ENCODE data around the gene TMEM26. TPM values are rescaled to one million over a fixed set of nuclear protein-coding genes. Genes with fewer than 3 reads are reported as not detected.

TMEM26 gene
- total RNA-seq, 4 donors from 2014 or later = 0.13 to 0.29 (median 0.17) TPM; not detected in 1

DNA sequence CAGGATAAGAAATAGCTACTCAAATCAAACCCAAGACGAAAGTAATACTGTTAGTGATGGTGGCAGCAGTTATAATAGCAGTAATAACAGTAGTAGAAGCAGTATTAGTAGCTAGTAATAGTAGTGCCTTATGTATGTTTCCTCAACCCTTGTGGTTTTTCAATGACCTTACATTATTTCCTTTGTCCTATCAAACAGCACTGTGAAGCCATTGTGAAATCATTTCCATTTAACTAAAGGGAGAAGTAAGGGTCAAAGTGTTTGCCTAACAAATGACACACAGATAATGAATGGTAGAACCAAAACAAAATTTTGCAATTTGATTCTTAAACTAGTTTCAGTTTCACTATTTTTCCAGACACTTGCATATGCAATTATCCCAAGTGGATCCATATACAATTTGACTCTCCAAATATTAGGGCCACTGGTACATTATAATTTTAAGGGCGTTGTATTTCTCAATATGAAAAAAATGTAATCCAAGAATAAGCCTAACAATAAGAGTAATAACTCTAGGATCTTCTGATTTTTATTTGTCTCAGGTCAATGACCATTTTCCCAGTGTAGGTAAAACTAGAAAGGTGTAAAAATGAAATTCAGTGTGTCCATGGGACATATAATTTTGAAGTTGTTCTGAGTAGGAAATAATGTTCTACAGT is 33.7 kb upstream of the TMEM26 start:
- Histone ChIP-seq H3K9me3 (no peaks in the 10 kb centered on the region), H3K4me3 (no peak overlapping the region), H3K4me1 (no peaks in the 10 kb centered on the region), H3K27me3 (no peaks in the 10 kb centered on the region), H3K27ac (replicated peaks in 1 of 4) (no peak overlapping the region), H3K36me3 (no peaks in the 10 kb centered on the region)
- TF ChIP-seq EP300 (IDR thresholded peaks at IDR 0.05) (no peak), CTCF (IDR thresholded peaks at IDR 0.05) (no peak), POLR2AphosphoS5 (IDR thresholded peaks at IDR 0.05) (no peak), POLR2A (IDR thresholded peaks at IDR 0.05; ENCODE audit: low read depth) (no peak)
- 93% methylated on average over 2 of the region's 2 CpGs for WGBS
- intact Hi-C loops (cut with DNase I) = no loop called here
- DNase-seq (ENCODE audit: extremely low spot score) = no peak

DNA sequence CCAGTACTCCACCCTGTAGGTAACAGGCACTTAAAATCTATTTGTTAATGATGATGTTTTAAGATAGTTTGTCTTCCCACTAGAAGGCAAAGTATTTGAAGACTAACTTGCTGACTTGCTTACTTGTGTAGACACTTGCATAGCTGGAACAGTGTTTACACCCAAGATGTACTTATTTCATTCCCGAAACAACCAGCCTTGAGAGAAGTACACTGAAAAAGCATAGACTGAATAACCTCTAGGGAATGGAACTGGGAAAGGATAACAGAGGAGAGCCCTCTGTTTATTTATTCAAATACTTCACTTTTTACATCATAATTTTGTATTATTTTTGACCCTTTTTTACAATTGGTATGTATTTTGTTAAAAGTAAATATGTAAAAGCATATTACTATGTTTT is 33.1 kb upstream of the TMEM26 start:
- no peak for DNase-seq (ENCODE audit: extremely low spot score)
- Histone ChIP-seq H3K4me1 (no peaks in the 10 kb centered on the region), H3K9me3 (no peaks in the 10 kb centered on the region), H3K36me3 (no peaks in the 10 kb centered on the region), H3K27me3 (no peaks in the 10 kb centered on the region), H3K27ac (replicated peaks in 1 of 4) (no peak overlapping the region), H3K4me3 (no peak overlapping the region)
- WGBS = 81% methylated on average over 1 of the region's 1 CpG
- TF ChIP-seq POLR2AphosphoS5 (IDR thresholded peaks at IDR 0.05) (no peak), POLR2A (IDR thresholded peaks at IDR 0.05; ENCODE audit: low read depth) (no peak), CTCF (IDR thresholded peaks at IDR 0.05) (no peak)
- intact Hi-C loops (cut with DNase I) = no loop called here

DNA sequence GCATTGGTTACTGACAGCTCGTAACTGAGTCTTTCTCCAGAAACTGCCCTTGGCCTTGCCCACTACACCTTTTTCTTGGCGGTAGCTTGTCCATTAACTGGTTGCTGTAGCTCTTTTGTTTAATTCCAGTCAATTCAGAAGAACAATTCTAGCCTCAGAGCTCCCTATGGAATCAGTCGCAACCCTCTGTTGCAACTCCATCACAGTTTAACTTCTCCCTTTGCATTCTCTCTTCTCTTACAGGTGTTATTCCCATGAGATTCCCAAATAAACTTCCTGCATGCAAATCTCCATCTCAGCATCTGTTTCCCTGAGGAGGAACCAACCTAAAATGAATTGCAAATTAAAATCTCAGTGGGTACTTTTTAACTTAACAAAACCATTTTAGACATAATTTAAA is 28.4 kb upstream of the TMEM26 start:
- intact Hi-C loops (cut with DNase I) = no loop called here
- WGBS = 77% methylated on average over 3 of the region's 3 CpGs
- no peaks in the 10 kb centered on the region for H3K9me3 ChIP-seq
- no peaks in the 10 kb centered on the region for H3K36me3 ChIP-seq
- no peak overlapping the region for H3K4me3 ChIP-seq
- no peaks in the 10 kb centered on the region for H3K4me1 ChIP-seq
- H3K27me3 ChIP-seq = no peaks in the 10 kb centered on the region
- no peak for DNase-seq (ENCODE audit: extremely low spot score)
- no peak for TF ChIP-seq POLR2AphosphoS5 (IDR thresholded peaks at IDR 0.05)
- TF ChIP-seq POLR2A (IDR thresholded peaks at IDR 0.05; ENCODE audit: low read depth) = no peak
- no peak overlapping the region for H3K27ac ChIP-seq (replicated peaks in 1 of 4)

GRCh38 chr10:61480208-61480607 is 27.0 kb upstream of the TMEM26 start:
- Histone ChIP-seq H3K36me3 (no peaks in the 10 kb centered on the region), H3K27ac (replicated peaks in 1 of 4) (no peak overlapping the region), H3K4me3 (no peak overlapping the region), H3K9me3 (no peaks in the 10 kb centered on the region), H3K4me1 (no peaks in the 10 kb centered on the region), H3K27me3 (no peaks in the 10 kb centered on the region)
- TF ChIP-seq POLR2AphosphoS5 (IDR thresholded peaks at IDR 0.05) (no peak), EP300 (IDR thresholded peaks at IDR 0.05) (no peak)
- no peak for DNase-seq (ENCODE audit: extremely low spot score)
- 89% methylated on average over 2 of the region's 2 CpGs for WGBS
- intact Hi-C loops (cut with DNase I) = no loop called here

DNA sequence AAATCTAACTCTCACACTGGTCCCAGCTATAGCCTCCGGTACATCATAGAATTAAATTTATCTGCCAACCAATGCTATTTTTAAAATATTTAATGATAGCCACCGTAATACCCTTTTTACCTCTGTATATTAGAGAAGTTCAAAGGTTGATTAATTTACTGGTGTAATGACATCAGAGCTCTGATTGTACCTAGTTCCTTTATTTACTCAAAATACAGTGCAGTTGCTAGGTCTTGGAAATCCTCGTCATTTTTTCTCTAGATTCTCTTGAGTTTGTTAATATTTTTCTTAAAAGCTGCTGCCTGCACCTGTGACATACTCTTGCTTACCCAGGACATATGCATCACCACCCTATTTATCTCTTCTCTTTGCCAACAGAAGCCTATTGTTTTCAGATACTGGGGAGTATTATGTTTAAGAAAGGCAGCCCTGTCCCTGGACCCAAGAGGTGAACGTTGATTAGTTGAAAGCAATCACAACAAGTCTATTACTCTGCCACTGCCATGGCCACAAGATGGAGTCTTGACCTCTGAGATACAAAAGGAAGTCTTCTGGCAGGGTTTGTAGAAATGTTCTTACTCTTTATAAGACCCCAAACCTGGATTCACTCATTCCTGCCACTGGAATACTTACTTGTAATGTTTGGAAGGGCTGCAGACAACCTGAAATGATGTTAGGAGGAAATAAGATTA is 25.6 kb upstream of the TMEM26 start:
- DNase-seq (ENCODE audit: extremely low spot score) = no peak
- WGBS = 68% methylated on average over 4 of the region's 4 CpGs
- H3K9me3 ChIP-seq = no peaks in the 10 kb centered on the region
- no peak overlapping the region for H3K4me3 ChIP-seq
- H3K36me3 ChIP-seq = no peaks in the 10 kb centered on the region
- no peaks in the 10 kb centered on the region for H3K27me3 ChIP-seq
- TF ChIP-seq POLR2A (IDR thresholded peaks at IDR 0.05; ENCODE audit: low read depth) = no peak
- TF ChIP-seq CTCF (IDR thresholded peaks at IDR 0.05) = no peak
- no peak for TF ChIP-seq EP300 (IDR thresholded peaks at IDR 0.05)
- TF ChIP-seq POLR2AphosphoS5 (IDR thresholded peaks at IDR 0.05) = no peak
- intact Hi-C loops (cut with DNase I) = no loop called here
- H3K4me1 ChIP-seq = no peaks in the 10 kb centered on the region
- H3K27ac ChIP-seq (replicated peaks in 1 of 4) = no peak overlapping the region

All from esophagus muscularis mucosa (tissue), 4 donors.